ENCODE data around the gene GCAT. TPM values are rescaled to one million over a fixed set of nuclear protein-coding genes. Genes with fewer than 3 reads are reported as not detected.

The GCAT gene
- total and polyA plus RNA-seq, 2 of the 13 experiments (the other 11 are each of a cell fraction or from before 2014, with no cell fraction given), result 28.0 to 50.3 TPM

- TF ChIP-seq ZNF501 (CRISPR knock-in tag; IDR thresholded peaks at IDR 0.05), result 0 out of 2 replicates have a peak, but pooled peaks have one; percentile 40
- peak; percentile 98 for TF ChIP-seq ZNF652 (CRISPR knock-in tag; IDR thresholded peaks at IDR 0.05; ENCODE audit: borderline replicate concordance, low read depth)
- TF ChIP-seq ELF3 (CRISPR knock-in tag; IDR thresholded peaks at IDR 0.05), result peak; percentile 77
- peak; percentile 35; the same call in 1 of the 2 replicates for TF ChIP-seq MIXL1 (CRISPR knock-in tag; IDR thresholded peaks at IDR 0.05)
- TF ChIP-seq SOX6 (IDR thresholded peaks at IDR 0.05), result no peak
- TF ChIP-seq SOX6 (CRISPR knock-in tag; IDR thresholded peaks at IDR 0.05), result peak; percentile 28; the same call in 1 of the 2 replicates
Measured at GRCh38 chr22:37822079-37822833, 14.5 kb downstream of the GCAT start (continued).

- peak within 1 kb of the TSS; percentile 41 for H3K4me2 ChIP-seq (ENCODE audit: low read depth, low read length)
- no peaks in the 10 kb centered on the region for H3K9me3 ChIP-seq (ENCODE audit: low read length)
- H3K4me3 ChIP-seq (replicated peaks in 1 of 3; ENCODE audit: insufficient read depth in 1 of 3, low read depth in 2 of 3, low read length in 3 of 3), result peak within 1 kb of the TSS in 2 of 3 experiments; percentile 20 to 34; a peak in 2 of 6 replicates
- FAIRE-seq (no peak), ATAC-seq (peak; percentile 2; the same call in 2 of the 3 replicates), DNase-seq (ENCODE audit: low spot score) (no peak)
- WGBS (ENCODE audit: low lambda C conversion rate), result 51% methylated on average over 9 of the region's 21 CpGs
- H3K9ac ChIP-seq (ENCODE audit: insufficient read depth, low read depth, low read length), result no peak within 1 kb of the TSS
- ChIA-PET POLR2A (interaction anchor here (0.6 to 1.4 kb wide), 5 partner anchors 9 to 29 kb away, joined by 3 read pairs; partner anchors contain the start of genes ANKRD54 and GCAT), CTCF (ENCODE audit: low intra/inter-chr PET ratio, low total read pairs) (no interaction called here)
- H3K79me2 ChIP-seq (ENCODE audit: insufficient read depth, low read length), result no peaks in the 10 kb centered on the region
- in situ Hi-C loops (cut with HindIII; ENCODE audit: extremely low pct_ligation_motif_present, low pct_unique_long_range_greater_than_20kb) (no loop called here), intact Hi-C loops (cut with micrococcal nuclease; ENCODE audit: unreplicated experiment) (no loop called here)
- no TSS peak for BruUV-seq (replicated peaks)
- H3K27ac ChIP-seq (ENCODE audit: extremely low read length, insufficient read depth, low read length), result no peak within 1 kb of the TSS
- no peaks in the 10 kb centered on the region for H4K20me1 ChIP-seq (ENCODE audit: insufficient read depth, low read length)
- no peak within 1 kb of the TSS for H2AFZ ChIP-seq (ENCODE audit: low read length)
- H3K36me3 ChIP-seq (replicated peaks in 1 of 2; ENCODE audit: control insufficient read depth in 1 of 2, insufficient read depth in 2 of 2, low read length in 2 of 2), result no peaks in the 10 kb centered on the region
- H3K4me1 ChIP-seq (ENCODE audit: insufficient read depth, low read length), result peaks cover 44% of the 10 kb centered on the region
- TF ChIP-seq HNRNPL (IDR thresholded peaks at IDR 0.05; ENCODE audit: low read depth, low read length) (peak; percentile 65; the same call in 1 of the 2 replicates), SYNCRIP (IDR thresholded peaks at IDR 0.05; ENCODE audit: insufficient read depth, low read depth, low read length) (no peak)
- no peaks in the 10 kb centered on the region for H3K27me3 ChIP-seq (ENCODE audit: control insufficient read depth in 1 of 2, insufficient read depth in 2 of 2, low read length in 2 of 2)
Measured at GRCh38 chr22:37823134-37823985, 15.6 kb downstream of the GCAT start, which contains the start of gene GALR3. TSS of gene GALR3 (plus strand) at chr22:37823382. CDS start at chr22:37823407, 25 bp downstream.
